DND-41 (cell line): Measurements from ENCODE around the gene MAP3K1.

Experiments used
- CTCF ChIP-seq: IDR thresholded peaks from 2 replicates; pipeline ENCODE4 v1.5.1; 2012; ENCODE audit warnings: borderline replicate concordance, low read length, moderate library complexity, mild to moderate bottlenecking; ENCODE audit not compliant: poor library complexity, severe bottlenecking; ENCODE audit errors: extremely low read depth
- EZH2 ChIP-seq: IDR thresholded peaks from 3 replicates; pipeline ENCODE4 v1.6.1; 2012; ENCODE audit warnings: borderline replicate concordance, low read depth, mild to moderate bottlenecking, moderate library complexity, low read length, inconsistent platforms; ENCODE audit not compliant: severe bottlenecking

- no peak for TF ChIP-seq CTCF
- TF ChIP-seq EZH2, result no peak
Measured at GRCh38 chr5:56922922-56923321, 107.6 kb downstream of the MAP3K1 start.
